SK-N-SH (cell line): ENCODE data around the gene AGTRAP. TPM values are rescaled to one million over a fixed set of nuclear protein-coding genes. Genes with fewer than 3 reads are reported as not detected.

Experiments used
- CTCF ChIA-PET: fragments of 300-600, 350-600 bp; formaldehyde crosslinking; extraction: SDS; loops from one replicate; lab custom pipeline; 2021; lab: Yijun Ruan, JAX
- POLR2A ChIA-PET: fragments of 350-600 bp; sonication (Branson Sonifier 250); formaldehyde crosslinking; extraction: SDS; loops from one replicate; lab custom pipeline; 2020; ENCODE audit warnings: antibody characterized with exemption, inconsistent platforms; lab: Yijun Ruan, JAX
- DNase-seq: peaks from one replicate; pipeline ENCODE4 v3.0.0; 2012
- H2AFZ ChIP-seq: fragments of 200-600 bp; sonication (generic); 2 replicates; pipeline ENCODE4 v1.8.1; 2016; ENCODE audit warnings: antibody characterized with exemption, mild to moderate bottlenecking, low read depth
- H3F3A ChIP-seq: fragments of 200-600 bp; sonication (generic); replicated peaks from 2 replicates; pipeline ENCODE3; 2016; ENCODE audit warnings: antibody characterized with exemption, mild to moderate bottlenecking; ENCODE audit not compliant: insufficient read depth
- H3K27ac ChIP-seq, 2 experiments: fragments of 200-500 bp in 1 of 2; fragments of 200-600 bp in 1 of 2; sonication (Bioruptor generic) in 1 of 2; sonication (generic), shearing (Covaris generic) in 1 of 2; 2 replicates each; pipeline versions ENCODE4 v1.5.1 to v1.6.1; 2014 to 2016; ENCODE audit warnings: low read depth in 2 of 2, inconsistent platforms in 1 of 2, low read length in 1 of 2, mild to moderate bottlenecking in 1 of 2, mixed read lengths in 1 of 2
- H3K27me3 ChIP-seq: fragments of 200-600 bp; sonication (generic), shearing (Covaris generic); 2 replicates; pipeline ENCODE4 v1.6.1; 2016; ENCODE audit warnings: mixed run types; ENCODE audit not compliant: insufficient read depth
- H3K36me3 ChIP-seq, 2 experiments: fragments of 200-500 bp in 1 of 2; fragments of 200-600 bp in 1 of 2; sonication (Bioruptor generic) in 1 of 2; sonication (generic) in 1 of 2; replicated peaks in 1 of 2; 2 replicates each; pipeline versions ENCODE3 to v1.5.1; 2014 to 2016; ENCODE audit warnings: low read length in 1 of 2, mild to moderate bottlenecking in 1 of 2; ENCODE audit not compliant: insufficient read depth in 2 of 2, control insufficient read depth in 1 of 2
- H3K4me1 ChIP-seq, 2 experiments: fragments of 200-500 bp in 1 of 2; fragments of 200-600 bp in 1 of 2; sonication (Bioruptor generic) in 1 of 2; sonication (generic), shearing (Covaris generic) in 1 of 2; 2 replicates each; pipeline versions ENCODE4 v1.5.1 to v1.6.1; 2014 to 2016; ENCODE audit warnings: low read depth in 1 of 2, low read length in 1 of 2, mixed run types in 1 of 2; ENCODE audit not compliant: insufficient read depth in 2 of 2, control insufficient read depth in 1 of 2
- H3K4me2 ChIP-seq: fragments of 200-600 bp; sonication (generic), shearing (Covaris generic); 2 replicates; pipeline ENCODE4 v1.6.1; 2017; ENCODE audit warnings: mixed run types
- H3K4me3 ChIP-seq, 2 experiments: fragments of 200-500 bp in 1 of 2; fragments of 200-600 bp in 1 of 2; sonication (Bioruptor generic) in 1 of 2; sonication (generic), shearing (Covaris generic) in 1 of 2; 2 replicates each; pipeline versions ENCODE4 v1.5.1 to v1.8.1; 2014 to 2016; ENCODE audit warnings: low read depth in 2 of 2, inconsistent platforms in 1 of 2, low read length in 1 of 2, mild to moderate bottlenecking in 1 of 2, mixed read lengths in 1 of 2, moderate library complexity in 1 of 2
- H3K79me2 ChIP-seq: fragments of 200-600 bp; sonication (generic); 2 replicates; pipeline ENCODE4 v1.8.1; 2017; ENCODE audit warnings: mild to moderate bottlenecking; ENCODE audit not compliant: insufficient read depth
- H3K9ac ChIP-seq: fragments of 200-600 bp; sonication (generic); 2 replicates; pipeline ENCODE4 v1.6.1; 2017; ENCODE audit warnings: mixed run types
- H3K9me2 ChIP-seq: fragments of 200-600 bp; sonication (generic); 2 replicates; pipeline ENCODE4 v1.6.1; 2017; ENCODE audit warnings: mixed run types
- H3K9me3 ChIP-seq: fragments of 200-600 bp; sonication (generic); 2 replicates; pipeline ENCODE4 v1.6.1; 2017; ENCODE audit warnings: mixed run types, mild to moderate bottlenecking, moderate library complexity
- H4K20me1 ChIP-seq: fragments of 200-600 bp; sonication (generic); 2 replicates; pipeline ENCODE4 v1.6.1; 2017; ENCODE audit warnings: mild to moderate bottlenecking, mixed run types; ENCODE audit not compliant: insufficient read depth
- CHD2 ChIP-seq: fragments of 150-350 bp; IDR thresholded peaks from 2 replicates; pipeline ENCODE4 v1.6.1; 2018; ENCODE audit warnings: low read length; ENCODE audit not compliant: partially characterized antibody
- EP300 ChIP-seq, 2 experiments: IDR thresholded peaks; 2 replicates each; pipeline versions ENCODE4 v1.4.0 to v1.6.1; 2012; ENCODE audit warnings: borderline replicate concordance in 1 of 2, low read depth in 1 of 2, low read length in 1 of 2
- EZH2phosphoT487 ChIP-seq: fragments of 200-600 bp; sonication (generic); IDR thresholded peaks from 2 replicates; pipeline ENCODE4 v1.6.1; 2017; ENCODE audit warnings: low read depth, mixed run types, mild to moderate bottlenecking, antibody characterized with exemption, moderate library complexity, borderline replicate concordance
- FOSL2 ChIP-seq: IDR thresholded peaks from 2 replicates; pipeline ENCODE4 v1.4.0; 2012; ENCODE audit warnings: low read depth, mild to moderate bottlenecking, moderate library complexity, borderline replicate concordance
- FOXJ3 ChIP-seq: sonication (generic); formaldehyde crosslinking; IDR thresholded peaks from 2 replicates; pipeline ENCODE4 v1.5.1; 2020; ENCODE audit warnings: mild to moderate bottlenecking, missing genetic modification reagents
- FOXM1 ChIP-seq: IDR thresholded peaks from 2 replicates; pipeline ENCODE4 v1.4.0; 2012; ENCODE audit warnings: low read depth, mild to moderate bottlenecking
- GABPA ChIP-seq: IDR thresholded peaks from 2 replicates; pipeline ENCODE4 v1.4.0; 2012; ENCODE audit warnings: low read depth, mild to moderate bottlenecking
- MEF2A ChIP-seq: IDR thresholded peaks from 2 replicates; pipeline ENCODE4 v1.4.0; 2012; ENCODE audit warnings: low read depth, borderline replicate concordance
- NFIC ChIP-seq: IDR thresholded peaks from 2 replicates; pipeline ENCODE4 v1.4.0; 2012; ENCODE audit warnings: borderline replicate concordance
- POLR2AphosphoS5 ChIP-seq: IDR thresholded peaks from 2 replicates; pipeline ENCODE4 v1.6.1; 2012; ENCODE audit warnings: low read depth, low read length
- RFX5 ChIP-seq: IDR thresholded peaks from 2 replicates; pipeline ENCODE4 v1.6.1; 2012; ENCODE audit warnings: mild to moderate bottlenecking, improper control_type of control experiment, low read length
- SMC3 ChIP-seq: IDR thresholded peaks from 2 replicates; pipeline ENCODE4 v1.6.1; 2012; ENCODE audit warnings: low read depth, low read length, improper control_type of control experiment
- TEAD4 ChIP-seq: IDR thresholded peaks from 2 replicates; pipeline ENCODE4 v1.4.0; 2012; ENCODE audit warnings: mild to moderate bottlenecking, borderline replicate concordance; ENCODE audit not compliant: insufficient read depth
- YY1 ChIP-seq: IDR thresholded peaks from 2 replicates; pipeline ENCODE4 v1.4.0; 2012; ENCODE audit warnings: low read depth, mild to moderate bottlenecking
- WGBS: methylation state at CpG from one replicate; pipeline ENCODE4 v1.1.6; 2017; ENCODE audit warnings: low lambda C conversion rate; 5-methylcytosine and 5-hydroxymethylcytosine counted together
- polyA plus RNA-seq, 3 experiments: library from polyadenylated mRNA; depleted of rRNA; stranded (reverse); fragments of >200 nt; gene quantifications; 2 replicates each; pipeline ENCODE4 v1.2.3, GENCODE V29; 2012
- TF ChIP-seq, protein P1 (sequence below): IDR thresholded peaks from 2 replicates; pipeline ENCODE4 v1.4.0; 2012; ENCODE audit warnings: low read depth
- TF ChIP-seq, protein P2 (sequence below): IDR thresholded peaks from 2 replicates; pipeline ENCODE4 v1.4.0; 2012; ENCODE audit warnings: low read depth, borderline replicate concordance
- TF ChIP-seq, protein P3 (sequence below): fragments of 200-600 bp; sonication (generic); IDR thresholded peaks from 2 replicates; pipeline ENCODE4 v1.6.1; 2017; ENCODE audit warnings: antibody characterized with exemption, mild to moderate bottlenecking, moderate library complexity
- TF ChIP-seq, protein P4 (sequence below): IDR thresholded peaks from 2 replicates; pipeline ENCODE4 v1.4.0; 2012; ENCODE audit warnings: low read depth, borderline replicate concordance
- TF ChIP-seq, protein P5 (sequence below): fragments of 150-350 bp; IDR thresholded peaks from 2 replicates; pipeline ENCODE4 v1.6.1; 2017; ENCODE audit warnings: antibody characterized with exemption, low read length, low read depth, borderline replicate concordance
- TF ChIP-seq, protein P6 (sequence below): IDR thresholded peaks from 2 replicates; pipeline ENCODE4; 2012

AGTRAP gene
- polyA plus RNA-seq, 1 of the 3 experiments (the other 2 are of a cell fraction) = 66.2 TPM

DNA sequence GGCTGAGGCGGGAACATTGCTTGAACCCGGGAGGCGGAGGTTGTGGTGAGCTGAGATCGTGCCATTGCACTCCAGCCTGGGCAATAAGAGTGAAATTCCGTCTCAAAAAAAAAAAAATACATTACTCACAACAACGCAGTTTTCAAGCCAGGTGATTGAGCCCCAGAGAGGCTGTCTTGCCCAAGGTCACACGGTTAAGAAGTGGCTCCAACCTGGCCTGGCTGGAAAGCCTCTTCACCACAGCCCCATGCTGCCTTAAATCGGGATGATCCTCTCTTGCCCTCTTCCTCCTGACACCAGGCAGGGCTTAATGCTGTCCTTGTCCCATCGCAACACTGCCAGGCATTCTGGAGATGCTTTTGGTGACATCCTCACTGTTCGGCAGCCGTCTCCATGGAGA, 22.8 kb upstream of the AGTRAP start:
- no peaks in the 10 kb centered on the region for H3K9me3 ChIP-seq
- ChIA-PET CTCF (interaction anchor here (4.9 to 6.6 kb wide), 2 partner anchors 62 to 63 kb away, joined by 40 to 66 read pairs; no protein-coding TSS in a partner anchor), POLR2A (no interaction called here)
- no peaks in the 10 kb centered on the region for H3K9me2 ChIP-seq
- H3K36me3 ChIP-seq = no peaks in the 10 kb centered on the region
- no peak for DNase-seq
- 72% methylated on average over 11 of the region's 11 CpGs for WGBS
- no peak overlapping the region for H3K27ac ChIP-seq
- no peak overlapping the region for H2AFZ ChIP-seq
- no peak overlapping the region for H3K4me3 ChIP-seq
- H3K27me3 ChIP-seq = no peaks in the 10 kb centered on the region; the same call in 1 of the 2 replicates
- H3K79me2 ChIP-seq = no peaks in the 10 kb centered on the region
- no peaks in the 10 kb centered on the region; a peak in 1 of 4 replicates for H3K4me1 ChIP-seq
- no peaks in the 10 kb centered on the region for H4K20me1 ChIP-seq
- no peak overlapping the region for H3K4me2 ChIP-seq
- H3F3A ChIP-seq = no peaks in the 10 kb centered on the region
- no peak overlapping the region for H3K9ac ChIP-seq
- TF ChIP-seq RFX5 = no peak
- no peak for TF ChIP-seq CHD2
- TF ChIP-seq, protein P1, sequence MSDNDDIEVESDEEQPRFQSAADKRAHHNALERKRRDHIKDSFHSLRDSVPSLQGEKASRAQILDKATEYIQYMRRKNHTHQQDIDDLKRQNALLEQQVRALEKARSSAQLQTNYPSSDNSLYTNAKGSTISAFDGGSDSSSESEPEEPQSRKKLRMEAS = no peak
- TF ChIP-seq, protein P2, sequence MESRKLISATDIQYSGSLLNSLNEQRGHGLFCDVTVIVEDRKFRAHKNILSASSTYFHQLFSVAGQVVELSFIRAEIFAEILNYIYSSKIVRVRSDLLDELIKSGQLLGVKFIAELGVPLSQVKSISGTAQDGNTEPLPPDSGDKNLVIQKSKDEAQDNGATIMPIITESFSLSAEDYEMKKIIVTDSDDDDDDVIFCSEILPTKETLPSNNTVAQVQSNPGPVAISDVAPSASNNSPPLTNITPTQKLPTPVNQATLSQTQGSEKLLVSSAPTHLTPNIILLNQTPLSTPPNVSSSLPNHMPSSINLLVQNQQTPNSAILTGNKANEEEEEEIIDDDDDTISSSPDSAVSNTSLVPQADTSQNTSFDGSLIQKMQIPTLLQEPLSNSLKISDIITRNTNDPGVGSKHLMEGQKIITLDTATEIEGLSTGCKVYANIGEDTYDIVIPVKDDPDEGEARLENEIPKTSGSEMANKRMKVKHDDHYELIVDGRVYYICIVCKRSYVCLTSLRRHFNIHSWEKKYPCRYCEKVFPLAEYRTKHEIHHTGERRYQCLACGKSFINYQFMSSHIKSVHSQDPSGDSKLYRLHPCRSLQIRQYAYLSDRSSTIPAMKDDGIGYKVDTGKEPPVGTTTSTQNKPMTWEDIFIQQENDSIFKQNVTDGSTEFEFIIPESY = no peak
- TF ChIP-seq, protein P3, sequence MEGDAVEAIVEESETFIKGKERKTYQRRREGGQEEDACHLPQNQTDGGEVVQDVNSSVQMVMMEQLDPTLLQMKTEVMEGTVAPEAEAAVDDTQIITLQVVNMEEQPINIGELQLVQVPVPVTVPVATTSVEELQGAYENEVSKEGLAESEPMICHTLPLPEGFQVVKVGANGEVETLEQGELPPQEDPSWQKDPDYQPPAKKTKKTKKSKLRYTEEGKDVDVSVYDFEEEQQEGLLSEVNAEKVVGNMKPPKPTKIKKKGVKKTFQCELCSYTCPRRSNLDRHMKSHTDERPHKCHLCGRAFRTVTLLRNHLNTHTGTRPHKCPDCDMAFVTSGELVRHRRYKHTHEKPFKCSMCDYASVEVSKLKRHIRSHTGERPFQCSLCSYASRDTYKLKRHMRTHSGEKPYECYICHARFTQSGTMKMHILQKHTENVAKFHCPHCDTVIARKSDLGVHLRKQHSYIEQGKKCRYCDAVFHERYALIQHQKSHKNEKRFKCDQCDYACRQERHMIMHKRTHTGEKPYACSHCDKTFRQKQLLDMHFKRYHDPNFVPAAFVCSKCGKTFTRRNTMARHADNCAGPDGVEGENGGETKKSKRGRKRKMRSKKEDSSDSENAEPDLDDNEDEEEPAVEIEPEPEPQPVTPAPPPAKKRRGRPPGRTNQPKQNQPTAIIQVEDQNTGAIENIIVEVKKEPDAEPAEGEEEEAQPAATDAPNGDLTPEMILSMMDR = no peak
- no peak for TF ChIP-seq POLR2AphosphoS5
- TF ChIP-seq MEF2A = no peak
- TF ChIP-seq SMC3 = no peak
- TF ChIP-seq NFIC = no peak
- TF ChIP-seq, all 33 proteins: peak for 0

DNA sequence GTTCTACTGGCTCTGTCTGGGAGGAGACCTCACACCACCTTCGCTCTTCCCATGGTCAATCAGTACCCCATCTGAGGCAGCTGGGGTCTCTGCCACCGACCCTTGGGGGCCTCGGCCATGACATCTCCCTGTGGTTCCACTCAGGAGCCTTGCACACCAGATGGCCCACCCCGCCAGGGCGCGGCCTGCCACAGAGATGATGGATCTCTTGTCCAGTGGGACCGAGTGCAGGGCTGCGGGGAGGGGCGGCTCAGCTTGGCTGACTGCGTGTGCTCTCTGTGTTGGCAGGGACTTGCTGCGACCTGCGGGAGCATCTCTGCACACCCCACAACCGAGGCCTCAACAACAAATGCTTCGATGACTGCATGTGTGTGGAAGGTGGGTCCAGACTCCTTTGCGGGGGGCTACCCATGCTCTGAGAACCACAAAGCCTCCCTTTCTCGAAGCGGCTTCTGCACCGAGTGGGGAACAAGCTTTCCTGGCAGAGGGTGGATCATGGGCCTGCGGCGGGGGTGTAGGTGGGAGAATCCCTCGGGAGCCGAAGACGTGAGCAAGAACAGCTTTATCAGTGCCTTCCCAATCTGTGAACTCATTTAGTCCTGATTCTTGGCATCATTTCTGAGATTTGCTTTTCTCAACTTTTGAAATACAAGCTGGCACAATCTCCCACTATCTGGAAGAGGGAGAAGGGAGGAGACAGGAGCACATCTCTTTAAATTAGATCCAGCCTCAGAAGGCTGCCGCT, 20.9 kb upstream of the AGTRAP start:
- no peak overlapping the region for H3K4me2 ChIP-seq
- H4K20me1 ChIP-seq = no peaks in the 10 kb centered on the region
- CTCF ChIA-PET = interaction anchor here (1.1 to 4.9 kb wide), 8 partner anchors 10 to 71 kb away, joined by 3 to 40 read pairs (median 8); partner anchors contain the start of genes DRAXIN and FBXO6
- H3K27me3 ChIP-seq = no peaks in the 10 kb centered on the region; the same call in 1 of the 2 replicates
- H3K4me3 ChIP-seq = no peak overlapping the region
- H3F3A ChIP-seq = no peaks in the 10 kb centered on the region
- DNase-seq = no peak
- H2AFZ ChIP-seq = no peak overlapping the region
- no peaks in the 10 kb centered on the region for H3K9me2 ChIP-seq
- no peak overlapping the region for H3K9ac ChIP-seq
- H3K79me2 ChIP-seq = no peaks in the 10 kb centered on the region
- no peak overlapping the region for H3K27ac ChIP-seq
- H3K4me1 ChIP-seq = peaks cover 0 to 4% of the 10 kb centered on the region in 2 experiments; a peak in 1 of 4 replicates
- WGBS = 79% methylated on average over 14 of the region's 24 CpGs
- no peaks in the 10 kb centered on the region for H3K36me3 ChIP-seq
- POLR2A ChIA-PET = no interaction called here
- no peaks in the 10 kb centered on the region for H3K9me3 ChIP-seq
- TF ChIP-seq POLR2AphosphoS5 (no peak), TEAD4 (no peak), EZH2phosphoT487 (no peak), FOSL2 (no peak), FOXM1 (no peak), FOXJ3 (CRISPR knock-in tag) (no peak), EP300 (IDR thresholded peaks at IDR 0.05; ENCODE audit: borderline replicate concordance in 1 of 2, low read depth in 1 of 2, low read length in 1 of 2) (no peak), YY1 (no peak), GABPA (no peak)
- TF ChIP-seq, protein P4, sequence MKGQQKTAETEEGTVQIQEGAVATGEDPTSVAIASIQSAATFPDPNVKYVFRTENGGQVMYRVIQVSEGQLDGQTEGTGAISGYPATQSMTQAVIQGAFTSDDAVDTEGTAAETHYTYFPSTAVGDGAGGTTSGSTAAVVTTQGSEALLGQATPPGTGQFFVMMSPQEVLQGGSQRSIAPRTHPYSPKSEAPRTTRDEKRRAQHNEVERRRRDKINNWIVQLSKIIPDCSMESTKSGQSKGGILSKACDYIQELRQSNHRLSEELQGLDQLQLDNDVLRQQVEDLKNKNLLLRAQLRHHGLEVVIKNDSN = no peak
- TF ChIP-seq, protein P5, sequence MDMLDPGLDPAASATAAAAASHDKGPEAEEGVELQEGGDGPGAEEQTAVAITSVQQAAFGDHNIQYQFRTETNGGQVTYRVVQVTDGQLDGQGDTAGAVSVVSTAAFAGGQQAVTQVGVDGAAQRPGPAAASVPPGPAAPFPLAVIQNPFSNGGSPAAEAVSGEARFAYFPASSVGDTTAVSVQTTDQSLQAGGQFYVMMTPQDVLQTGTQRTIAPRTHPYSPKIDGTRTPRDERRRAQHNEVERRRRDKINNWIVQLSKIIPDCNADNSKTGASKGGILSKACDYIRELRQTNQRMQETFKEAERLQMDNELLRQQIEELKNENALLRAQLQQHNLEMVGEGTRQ = no peak
- TF ChIP-seq, protein P6, sequence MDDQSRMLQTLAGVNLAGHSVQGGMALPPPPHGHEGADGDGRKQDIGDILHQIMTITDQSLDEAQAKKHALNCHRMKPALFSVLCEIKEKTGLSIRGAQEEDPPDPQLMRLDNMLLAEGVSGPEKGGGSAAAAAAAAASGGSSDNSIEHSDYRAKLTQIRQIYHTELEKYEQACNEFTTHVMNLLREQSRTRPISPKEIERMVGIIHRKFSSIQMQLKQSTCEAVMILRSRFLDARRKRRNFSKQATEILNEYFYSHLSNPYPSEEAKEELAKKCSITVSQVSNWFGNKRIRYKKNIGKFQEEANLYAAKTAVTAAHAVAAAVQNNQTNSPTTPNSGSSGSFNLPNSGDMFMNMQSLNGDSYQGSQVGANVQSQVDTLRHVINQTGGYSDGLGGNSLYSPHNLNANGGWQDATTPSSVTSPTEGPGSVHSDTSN = no peak
